Calu3 (cell line): ENCODE results near the gene CERKL. TPM values are rescaled to one million over a fixed set of nuclear protein-coding genes. Genes with fewer than 3 reads are reported as not detected.

Experiments
- BruUV-seq: library from RNA; stranded (reverse); fragments of 400-500 nt; replicated peaks from 2 replicates; lab custom pipeline; 2021; lab: Mats Ljungman, UMichigan
- CTCF ChIA-PET: fragments of 300-600 bp; sonication (Branson Sonifier 250); formaldehyde crosslinking; loops from one replicate; lab custom pipeline; 2022; ENCODE audit warnings: antibody characterized with exemption; lab: Charles Lee
- DNase-seq: peaks from one replicate; pipeline ENCODE4 v3.0.0; 2022
- H3K27ac Mint-ChIP-seq: one replicate; pipeline ENCODE4 v1.8.0; 2022; ENCODE audit warnings: mixed read lengths; ENCODE audit not compliant: unreplicated experiment
- H3K27me3 Mint-ChIP-seq: one replicate; pipeline ENCODE4 v1.8.0; 2022; ENCODE audit warnings: mixed read lengths; ENCODE audit not compliant: unreplicated experiment
- H3K36me3 Mint-ChIP-seq: one replicate; pipeline ENCODE4 v1.8.0; 2022; ENCODE audit warnings: mild to moderate bottlenecking, moderate library complexity, mixed read lengths; ENCODE audit not compliant: insufficient read depth, unreplicated experiment
- H3K4me1 Mint-ChIP-seq: one replicate; pipeline ENCODE4 v1.8.0; 2022; ENCODE audit warnings: mild to moderate bottlenecking, low read depth, mixed read lengths; ENCODE audit not compliant: unreplicated experiment
- H3K4me3 Mint-ChIP-seq: one replicate; pipeline ENCODE4 v1.8.0; 2022; ENCODE audit warnings: mild to moderate bottlenecking, low read depth, moderate library complexity, mixed read lengths; ENCODE audit not compliant: unreplicated experiment
- H3K9me3 Mint-ChIP-seq: one replicate; pipeline ENCODE4 v1.8.0; 2022; ENCODE audit warnings: low read depth, mixed read lengths; ENCODE audit not compliant: unreplicated experiment
- CTCF ChIP-seq: fragments of 200-600 bp; IDR thresholded peaks from one replicate; pipeline ENCODE4 v1.8.0; 2022; ENCODE audit warnings: antibody characterized with exemption; ENCODE audit not compliant: unreplicated experiment
- intact Hi-C: fragments of 100-400 bp; cut with micrococcal nuclease; formaldehyde crosslinking; loops from one replicate; pipeline ENCODE4 v1.10.0; 2022; ENCODE audit not compliant: unreplicated experiment
- total RNA-seq: library from RNA; stranded (reverse); gene quantifications from 2 replicates; pipeline ENCODE4 v1.2.3, GENCODE V29; 2022

Gene CERKL
- total RNA-seq, 1 experiment from 2014 or later, result 1.1 TPM

- H3K27me3 Mint-ChIP-seq, result peaks cover 98% of the 10 kb centered on the region
- H3K9me3 Mint-ChIP-seq, result peaks cover 2% of the 10 kb centered on the region
- TF ChIP-seq CTCF, result no peak
- no peak for DNase-seq
- CTCF ChIA-PET, result no interaction called here
- H3K27ac Mint-ChIP-seq, result no peak overlapping the region
- peaks cover 16% of the 10 kb centered on the region for H3K36me3 Mint-ChIP-seq
- no TSS peak for BruUV-seq
- peak overlapping the region; percentile 45 for H3K4me3 Mint-ChIP-seq
- peaks cover 32% of the 10 kb centered on the region for H3K4me1 Mint-ChIP-seq
- intact Hi-C loops, result no loop called here
Observed at GRCh38 chr2:181682026-181682789, 25.3 kb upstream of the CERKL start.

GRCh38 chr2:181680937-181681811 is 24.3 kb upstream of the CERKL start:
- no peak for TF ChIP-seq CTCF
- CTCF ChIA-PET, result no interaction called here
- Mint-ChIP-seq H3K36me3 (peaks cover 16% of the 10 kb centered on the region), H3K9me3 (peaks cover 2% of the 10 kb centered on the region), H3K4me3 (peak overlapping the region; percentile 45), H3K4me1 (peaks cover 32% of the 10 kb centered on the region), H3K27ac (no peak overlapping the region), H3K27me3 (peaks cover 89% of the 10 kb centered on the region)
- BruUV-seq, result no TSS peak
- intact Hi-C loops, result no loop called here
- no peak for DNase-seq

- peak within 1 kb of the TSS; percentile 45 for H3K4me3 Mint-ChIP-seq
- BruUV-seq, result no TSS peak
- no peak for TF ChIP-seq CTCF
- DNase-seq, result no peak
- H3K36me3 Mint-ChIP-seq, result peaks cover 16% of the 10 kb centered on the region
- peaks cover 81% of the 10 kb centered on the region for H3K27me3 Mint-ChIP-seq
- H3K9me3 Mint-ChIP-seq, result peaks cover 2% of the 10 kb centered on the region
- H3K27ac Mint-ChIP-seq, result no peak within 1 kb of the TSS
- intact Hi-C loops, result no loop called here
- CTCF ChIA-PET, result no interaction called here
- H3K4me1 Mint-ChIP-seq, result peaks cover 31% of the 10 kb centered on the region
Observed at GRCh38 chr2:181680055-181680936, 23.4 kb upstream of the CERKL start, which contains the start of gene NEUROD1. TSS of gene NEUROD1 (minus strand) at chr2:181680517. CDS start at chr2:181678860, 1,657 bp downstream.

GRCh38 chr2:181679544-181679979 is 22.7 kb upstream of the CERKL start:
- Mint-ChIP-seq H3K4me3 (no peak overlapping the region), H3K27ac (no peak overlapping the region), H3K9me3 (peaks cover 2% of the 10 kb centered on the region), H3K27me3 (peaks cover 73% of the 10 kb centered on the region), H3K36me3 (peaks cover 15% of the 10 kb centered on the region), H3K4me1 (peaks cover 24% of the 10 kb centered on the region)
- CTCF ChIA-PET, result no interaction called here
- no peak for TF ChIP-seq CTCF
- no peak for DNase-seq
- no TSS peak for BruUV-seq
- intact Hi-C loops, result no loop called here
